Medulla oblongata (tissue), 1 donor: ENCODE data around the gene NDOR1.
"Not testable (repeated sequence)": the region's sequence is repeated elsewhere in the genome, so short reads cannot be mapped to it uniquely, and the experiment has no call there.

Experiments
- DNase-seq: peaks from one replicate; pipeline ENCODE4 v3.0.0-alpha.2; 2015; ENCODE audit errors: extremely low spot score

NDOR1 gene

DNA sequence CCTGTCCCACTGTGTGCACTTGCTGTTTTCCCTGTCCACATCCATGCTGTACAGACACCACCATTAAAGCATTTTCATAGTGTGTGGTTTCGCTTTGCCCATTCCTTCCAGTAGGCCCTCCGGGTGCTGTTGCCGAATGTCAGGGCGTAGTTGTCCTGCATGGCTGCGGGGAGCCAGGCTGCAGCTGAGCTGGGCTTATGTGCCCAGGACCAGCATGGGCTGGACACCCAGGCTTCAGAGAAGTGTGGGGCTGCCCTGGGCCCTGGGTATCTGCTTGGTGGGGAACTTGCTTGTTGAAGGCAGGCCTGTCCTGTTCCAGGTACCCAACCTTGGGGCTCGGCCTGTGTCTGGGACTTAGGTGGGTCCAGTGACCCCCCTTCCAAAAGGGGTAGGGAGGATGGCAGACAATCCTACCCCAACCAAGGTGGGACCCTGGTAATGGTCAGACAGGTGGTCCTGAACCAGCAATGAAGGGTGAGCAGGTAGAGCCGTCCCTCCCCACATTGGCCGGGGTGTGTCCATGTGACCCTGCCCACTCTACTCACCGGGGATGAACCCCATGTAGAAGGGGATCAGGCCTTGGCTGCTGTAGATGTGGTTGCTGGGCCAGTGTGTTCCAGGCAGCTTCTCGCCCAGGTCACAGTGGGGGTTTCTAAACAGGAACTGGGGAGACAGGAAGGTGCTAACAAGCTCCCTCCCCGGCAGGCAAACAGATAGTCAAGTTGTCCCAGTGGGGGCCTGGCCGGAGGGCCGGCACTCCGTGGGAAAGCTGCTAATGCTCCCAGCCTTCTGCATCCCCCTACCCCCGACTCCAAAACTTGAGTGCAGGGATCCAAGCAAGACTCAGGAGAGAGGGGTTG lies 38.4 kb downstream of the NDOR1 start:
- DNase-seq, result no peak

DNA sequence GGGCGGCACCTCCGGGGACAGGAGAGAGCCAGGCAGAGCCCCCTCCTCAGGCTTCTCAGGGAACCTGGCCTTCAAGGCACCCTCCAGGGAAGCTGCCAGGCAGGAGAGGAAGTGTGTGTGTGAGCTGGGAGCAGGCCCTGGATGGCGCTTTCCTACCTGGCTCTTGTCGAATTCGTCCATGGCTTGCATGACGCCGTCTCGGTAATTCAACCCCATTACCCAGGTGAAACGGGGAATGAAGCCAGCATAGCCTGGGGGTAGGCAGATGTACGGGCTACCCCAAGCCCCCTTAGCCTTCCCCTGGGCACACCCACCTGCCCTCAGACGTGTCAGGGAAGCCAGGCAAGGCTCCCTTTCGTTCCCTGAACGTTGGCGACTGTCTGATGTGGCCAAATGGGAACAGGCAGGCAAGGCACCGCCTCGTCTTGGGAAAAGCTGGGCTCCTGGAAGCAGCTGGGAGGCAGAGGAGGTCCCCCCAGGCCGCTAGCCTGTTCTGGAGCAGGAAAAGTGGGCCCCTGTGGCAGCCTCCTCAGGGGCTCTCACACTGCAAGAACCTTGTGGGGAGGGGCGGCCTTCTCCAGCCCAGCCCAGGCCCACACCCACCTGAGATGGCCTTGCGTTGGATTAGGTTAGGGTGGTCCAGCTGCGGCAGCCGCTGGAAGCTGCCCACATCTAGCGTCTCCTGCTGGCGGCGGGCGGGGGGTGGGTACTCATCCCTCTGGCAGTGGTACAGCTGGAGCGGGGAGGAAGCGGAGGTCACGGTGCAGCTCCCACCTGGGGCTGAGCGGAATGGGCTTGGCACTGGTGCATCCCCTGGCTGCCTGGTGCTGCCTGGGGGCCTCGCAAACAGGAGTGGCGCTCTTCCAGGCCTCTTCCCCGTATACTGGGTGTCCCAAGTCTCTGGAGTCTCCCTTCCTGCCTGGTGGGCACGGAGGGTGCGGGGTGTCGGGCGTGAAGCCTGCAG lies 39.3 kb downstream of the NDOR1 start:
- DNase-seq, result no peak

DNA sequence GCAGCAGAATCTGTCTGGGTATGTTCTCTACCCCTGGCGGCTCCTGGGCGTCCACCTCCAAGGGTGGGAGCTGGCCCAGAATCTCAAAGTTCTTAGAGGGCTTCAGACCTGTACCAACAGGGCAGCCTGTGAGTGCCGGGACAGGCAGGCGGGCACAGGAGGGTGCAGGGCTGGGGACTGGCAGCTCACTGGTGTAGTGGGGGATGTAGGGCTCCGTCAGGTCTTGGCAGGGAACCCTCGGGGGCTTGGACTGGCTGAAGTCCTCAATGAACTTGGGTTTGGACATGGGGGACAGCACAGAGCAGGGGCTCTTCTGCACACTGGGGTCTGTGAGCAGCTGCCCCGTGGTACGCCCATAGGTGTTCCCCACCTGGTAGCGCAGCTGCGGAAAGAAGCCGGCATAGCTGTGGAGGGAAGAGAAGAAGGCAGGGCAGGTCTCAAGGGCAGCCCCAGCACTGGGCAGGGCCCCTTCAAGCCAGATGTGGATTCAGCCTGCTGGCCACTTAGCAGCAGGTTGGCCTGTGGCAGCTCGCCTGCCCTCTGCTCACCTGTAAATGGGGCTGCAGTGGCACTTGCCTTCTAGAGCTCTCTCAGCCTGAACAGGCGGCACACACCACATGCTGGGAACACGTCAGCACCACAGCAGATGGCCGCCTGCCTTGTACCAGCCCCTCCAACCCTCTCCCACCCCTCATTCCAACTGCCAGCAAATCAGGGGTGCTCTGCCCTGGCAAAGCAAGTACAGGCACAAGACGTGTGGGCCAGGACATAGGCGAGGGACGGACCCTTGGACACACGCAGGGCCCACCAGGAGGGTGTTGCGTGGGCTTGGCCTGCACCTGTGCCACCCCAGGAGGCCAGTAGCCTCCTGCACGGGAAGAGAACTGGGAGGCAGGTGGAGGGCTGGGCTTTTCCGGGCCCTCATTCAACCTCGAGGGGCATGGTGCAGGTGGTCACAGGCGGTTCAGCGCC lies 40.2 kb downstream of the NDOR1 start:
- no peak for DNase-seq

DNA sequence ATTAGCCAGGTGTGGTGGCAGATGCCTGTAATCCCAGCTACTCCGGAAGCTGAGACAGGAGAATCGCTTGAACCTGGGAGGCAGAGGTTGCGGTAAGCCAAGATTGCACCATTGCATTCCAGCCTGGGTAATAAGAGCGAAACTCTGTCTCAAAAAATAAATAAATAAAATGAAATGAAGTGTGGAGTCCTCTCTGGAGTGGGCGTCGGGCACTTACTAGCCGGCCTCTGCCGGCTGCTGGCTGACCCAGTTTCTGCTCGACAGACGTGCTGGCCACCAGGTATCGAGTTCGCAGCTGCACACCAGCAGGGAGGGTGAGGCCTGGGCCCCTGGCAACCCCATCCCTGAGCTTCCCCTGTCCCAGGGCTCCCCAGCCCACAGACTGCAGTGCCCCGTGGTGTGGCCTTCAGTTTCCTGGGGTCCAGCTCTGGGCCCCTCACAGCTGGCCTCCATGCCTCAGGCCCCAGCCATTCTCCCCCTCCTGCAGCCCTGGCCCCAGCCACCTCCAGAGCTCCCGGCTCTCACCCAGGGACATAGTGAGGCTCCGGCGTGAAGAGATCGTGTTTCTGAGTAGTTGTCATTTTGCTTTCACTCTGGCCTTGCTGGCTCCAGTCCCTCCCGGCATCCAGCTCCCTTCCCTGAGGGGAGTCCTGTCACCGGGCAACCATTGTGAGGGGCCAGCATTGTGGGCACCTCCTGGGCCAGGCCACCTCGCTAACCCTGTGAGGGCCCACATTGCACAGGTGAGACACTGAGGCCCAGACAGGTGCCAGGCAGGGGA lies 41.8 kb downstream of the NDOR1 start:
- DNase-seq, result no peak

DNA sequence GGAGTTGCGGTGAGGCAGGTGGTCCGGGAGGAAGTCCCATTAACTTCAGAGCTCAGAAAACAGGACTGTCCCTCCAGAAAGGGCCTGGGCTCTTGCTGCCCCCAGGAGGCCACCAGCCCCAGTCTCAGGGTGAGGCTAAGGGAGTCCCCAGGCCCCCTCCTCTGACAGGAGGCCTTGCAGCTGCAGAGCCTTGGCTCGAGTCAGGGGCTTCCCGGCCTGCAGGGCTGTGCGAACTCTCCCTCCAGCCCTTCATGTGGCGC lies 42.3 kb downstream of the NDOR1 start:
- DNase-seq, result no peak

DNA sequence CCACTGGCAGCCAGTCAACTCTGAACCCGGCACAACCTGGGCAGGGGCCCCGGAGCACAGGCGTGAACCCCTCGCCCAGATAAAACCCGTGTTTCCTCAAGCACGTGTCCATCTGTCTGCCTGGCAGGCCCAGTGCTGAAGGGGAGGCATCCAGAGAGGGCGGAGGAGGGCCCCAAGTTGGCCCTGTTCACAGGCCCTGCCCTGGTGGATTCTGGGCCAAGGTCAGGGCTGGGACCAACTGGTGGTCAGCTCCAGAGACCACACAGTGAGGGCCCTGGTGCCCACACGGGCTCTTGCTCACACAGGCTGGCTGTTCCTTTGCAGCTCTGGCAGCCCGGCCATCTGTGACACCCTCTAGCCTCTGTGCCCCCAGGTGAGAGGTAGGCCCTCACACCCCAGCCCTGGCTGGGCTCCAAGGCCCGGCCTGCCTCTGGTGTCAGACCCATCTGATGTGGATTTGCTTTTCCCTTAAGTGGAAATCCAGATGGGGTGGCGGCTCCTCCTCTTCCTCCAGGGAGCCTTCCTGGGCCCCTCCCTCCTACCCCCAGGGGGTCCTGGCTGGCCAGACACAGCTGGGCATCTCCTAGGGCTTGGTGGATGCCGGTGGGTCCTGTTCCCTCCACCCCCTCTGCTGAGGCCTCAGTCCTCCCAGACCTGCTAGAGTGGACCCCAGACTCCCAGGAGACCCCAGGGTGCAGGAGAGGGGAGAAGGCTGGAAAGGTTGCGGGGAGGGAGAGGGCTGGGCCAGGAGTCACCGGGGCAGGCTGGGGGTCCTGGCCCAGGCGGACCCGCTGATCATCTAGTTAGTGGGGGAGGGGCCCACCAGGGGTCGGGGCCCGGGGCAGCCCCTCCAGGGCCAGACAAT lies 45.1 kb downstream of the NDOR1 start:
- DNase-seq, result no peak

GRCh38 chr9:137251194-137251461 lies 45.6 kb downstream of the NDOR1 start, which contains the start of gene STPG3:
STPG3 (plus strand) TSS chr9:137251286; CDS start chr9:137251287, 1 bp downstream.
- no peak for DNase-seq

GRCh38 chr9:137251490-137252268 lies 46.2 kb downstream of the NDOR1 start:
- no peak for DNase-seq

DNA sequence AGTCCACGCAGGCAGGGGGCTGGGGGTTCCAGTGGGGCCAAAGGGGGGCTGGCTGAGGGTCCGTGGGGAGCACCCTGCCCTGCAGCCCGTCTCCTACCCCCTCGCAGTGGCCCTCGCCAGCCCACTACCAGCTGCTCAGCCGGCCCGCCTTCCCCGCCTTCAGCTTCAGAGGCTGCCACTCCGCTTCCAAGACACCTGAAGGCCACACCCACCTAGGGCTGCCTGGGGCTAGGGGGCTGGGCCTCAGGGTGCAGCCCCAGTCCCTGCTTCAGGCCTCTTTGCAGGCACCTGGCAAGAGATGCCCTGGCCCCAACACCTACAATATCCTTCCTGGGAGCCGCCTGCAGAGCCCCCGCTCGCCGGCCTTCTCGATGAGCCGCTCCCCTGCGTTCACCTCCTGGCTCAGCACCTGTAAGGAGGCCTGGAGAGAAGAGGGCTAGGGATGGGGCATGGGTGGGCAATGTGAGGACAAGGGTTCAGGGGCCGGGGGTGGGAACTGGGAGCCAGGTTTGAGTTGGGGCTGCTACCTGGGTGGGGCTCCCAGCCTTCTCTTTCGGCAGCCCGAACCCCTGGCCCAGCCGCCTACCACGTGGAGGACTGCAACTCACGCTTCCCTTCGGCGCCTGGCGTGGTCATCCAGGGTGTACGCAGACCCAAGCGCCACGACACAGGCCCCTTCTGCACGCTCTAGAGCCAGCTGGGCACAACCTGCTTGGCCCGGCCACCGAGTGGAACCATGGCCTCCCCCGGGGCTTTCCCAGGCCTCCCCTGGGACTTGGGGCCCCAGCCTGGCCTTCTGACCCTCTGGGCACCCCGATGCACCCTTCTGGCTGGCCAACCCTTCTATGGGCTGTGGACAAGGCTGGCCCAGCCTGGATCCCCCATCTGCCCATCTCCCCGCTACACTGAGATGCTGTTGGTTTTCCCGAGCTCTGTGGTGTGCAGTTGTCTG lies 47.3 kb downstream of the NDOR1 start:
- no peak for DNase-seq

DNA sequence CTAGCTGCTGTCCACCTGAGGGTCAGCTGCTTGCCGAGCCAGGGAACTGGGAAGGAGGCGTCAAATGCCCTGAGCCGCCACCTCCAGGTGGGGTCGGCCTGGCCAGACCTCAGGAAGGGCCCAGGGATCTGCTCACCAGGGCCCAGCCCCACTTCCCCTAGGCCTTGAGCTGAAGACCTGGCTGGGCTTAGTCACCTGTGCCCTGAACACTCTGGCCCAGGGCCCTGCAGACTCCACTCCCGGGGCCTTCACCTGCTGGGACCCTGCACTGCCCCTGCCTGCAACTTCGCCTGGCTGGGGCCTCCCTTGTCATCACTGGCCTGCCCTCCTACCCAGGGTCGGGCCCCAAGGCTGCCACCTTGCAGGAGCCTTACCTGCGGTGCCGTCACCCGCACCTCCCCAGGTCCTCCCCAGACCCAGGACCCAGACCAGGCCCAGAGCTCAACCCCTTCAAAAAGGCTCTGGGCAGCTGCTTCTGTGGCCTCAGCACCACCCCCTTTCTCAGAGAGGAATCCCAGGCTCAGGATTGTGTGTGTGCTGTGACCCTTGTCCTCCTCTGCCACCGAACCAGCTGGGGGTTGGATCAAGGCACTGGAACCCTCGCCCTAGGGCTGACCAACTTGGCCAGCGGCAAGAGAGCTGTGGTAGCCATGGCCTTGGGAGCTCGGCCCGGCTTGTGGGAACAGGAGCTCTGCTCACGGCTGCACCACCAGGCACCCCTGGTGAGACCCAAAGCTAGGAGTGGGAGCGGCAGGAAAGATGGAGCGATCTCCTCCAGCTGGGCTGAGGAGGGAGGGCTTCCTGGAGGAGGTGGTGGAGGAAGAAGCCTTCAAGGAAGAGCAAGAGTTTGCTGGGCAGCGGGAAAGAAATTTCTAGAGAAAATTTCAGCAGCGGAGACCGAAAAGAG lies 48.5 kb downstream of the NDOR1 start:
- no peak for DNase-seq

DNA sequence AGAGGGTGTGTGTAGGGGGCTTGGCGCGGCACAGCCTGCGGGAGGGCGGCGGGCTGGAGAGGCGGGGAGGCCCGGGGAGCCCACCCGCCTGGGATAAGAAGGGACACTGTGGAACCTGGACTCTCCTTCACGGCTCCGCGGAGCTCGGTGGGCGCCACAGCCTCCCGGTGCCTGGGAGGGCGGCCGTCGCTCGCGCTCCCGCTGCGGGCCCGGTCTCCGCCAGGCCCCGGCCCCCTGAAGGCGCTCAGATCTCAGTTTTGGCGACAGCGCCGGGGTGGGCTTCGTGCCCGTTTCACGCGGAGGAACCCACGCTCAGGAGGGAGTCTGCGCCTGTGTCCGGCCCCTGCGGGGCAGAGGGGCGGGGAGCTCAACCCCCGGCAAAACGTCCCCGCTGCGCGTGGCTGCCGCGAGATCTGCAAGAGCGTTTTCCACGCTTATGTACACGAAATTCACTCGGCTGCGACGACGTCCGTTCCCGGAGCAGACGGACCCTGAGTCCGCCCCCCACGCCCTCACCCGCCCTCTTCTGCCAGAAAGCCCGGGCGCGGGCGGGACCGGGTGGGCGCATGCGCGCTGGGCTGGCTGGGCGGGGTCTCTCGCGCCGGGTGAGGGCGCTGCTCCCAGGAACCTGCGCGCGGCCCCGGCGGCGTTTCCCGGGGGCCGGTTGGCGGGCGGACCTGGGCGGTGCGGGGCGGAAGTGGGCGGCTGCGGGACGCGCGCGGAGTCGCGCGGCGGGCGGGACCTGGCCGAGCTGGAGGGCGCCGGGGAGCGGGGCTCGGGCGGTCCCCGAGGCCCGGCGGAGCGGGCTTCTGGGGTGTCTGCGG lies 49.3 kb downstream of the NDOR1 start, which contains the start of gene NELFB:
TSS of gene NELFB (plus strand) at position 704 of the 824 bp plus-strand sequence.
- peak; percentile 91 for DNase-seq

DNA sequence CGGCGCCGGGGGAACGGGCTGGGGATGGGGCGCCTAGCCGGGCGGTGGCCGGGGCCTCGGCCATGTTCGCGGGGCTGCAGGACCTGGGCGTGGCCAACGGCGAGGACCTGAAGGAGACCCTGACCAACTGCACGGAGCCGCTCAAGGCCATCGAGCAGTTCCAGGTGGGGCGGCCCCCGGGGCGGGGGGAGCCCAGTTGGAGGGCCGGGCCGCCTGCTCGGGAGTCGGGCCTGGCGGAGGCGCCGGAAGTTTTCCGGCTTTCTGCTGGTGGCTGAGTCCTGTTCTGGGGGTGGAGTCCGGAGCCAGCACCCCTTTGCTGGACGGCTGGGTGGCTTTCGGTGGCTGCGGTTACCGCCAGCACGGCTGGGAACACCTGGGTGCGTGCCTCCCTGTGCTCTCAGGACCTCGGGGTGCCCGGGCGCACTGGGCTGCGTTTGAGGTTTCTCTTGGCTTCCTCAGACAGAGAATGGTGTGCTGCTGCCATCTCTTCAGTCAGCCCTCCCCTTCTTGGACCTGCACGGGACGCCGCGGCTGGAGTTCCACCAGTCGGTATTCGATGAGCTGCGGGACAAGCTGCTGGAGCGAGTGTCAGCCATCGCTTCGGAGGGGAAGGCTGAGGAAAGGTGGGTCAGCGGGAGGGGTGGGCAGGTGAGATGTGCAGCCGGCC lies 50.1 kb downstream of the NDOR1 start:
- no peak for DNase-seq

DNA sequence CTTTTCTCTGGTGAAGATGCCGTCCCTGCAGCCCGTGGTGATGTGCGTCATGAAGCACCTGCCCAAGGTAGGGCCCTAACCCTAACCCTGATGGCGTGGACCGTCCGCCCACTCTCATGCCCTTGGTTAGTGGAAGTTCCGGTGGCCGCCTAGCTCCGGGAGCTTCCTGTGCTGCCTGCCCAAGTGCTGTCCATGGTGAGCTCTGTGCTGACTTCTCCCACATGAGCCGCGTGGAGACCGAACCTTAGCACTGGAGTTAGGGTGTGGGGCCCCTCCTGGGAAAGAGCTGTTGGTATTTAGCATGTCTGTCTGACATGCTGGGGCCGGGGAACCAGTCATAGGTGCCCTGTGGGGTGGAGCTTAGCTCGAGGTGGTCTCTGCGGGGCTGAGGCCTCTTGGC lies 50.9 kb downstream of the NDOR1 start:
- no peak for DNase-seq

GRCh38 chr9:137256856-137257255 lies 51.4 kb downstream of the NDOR1 start:
- no peak for DNase-seq

DNA sequence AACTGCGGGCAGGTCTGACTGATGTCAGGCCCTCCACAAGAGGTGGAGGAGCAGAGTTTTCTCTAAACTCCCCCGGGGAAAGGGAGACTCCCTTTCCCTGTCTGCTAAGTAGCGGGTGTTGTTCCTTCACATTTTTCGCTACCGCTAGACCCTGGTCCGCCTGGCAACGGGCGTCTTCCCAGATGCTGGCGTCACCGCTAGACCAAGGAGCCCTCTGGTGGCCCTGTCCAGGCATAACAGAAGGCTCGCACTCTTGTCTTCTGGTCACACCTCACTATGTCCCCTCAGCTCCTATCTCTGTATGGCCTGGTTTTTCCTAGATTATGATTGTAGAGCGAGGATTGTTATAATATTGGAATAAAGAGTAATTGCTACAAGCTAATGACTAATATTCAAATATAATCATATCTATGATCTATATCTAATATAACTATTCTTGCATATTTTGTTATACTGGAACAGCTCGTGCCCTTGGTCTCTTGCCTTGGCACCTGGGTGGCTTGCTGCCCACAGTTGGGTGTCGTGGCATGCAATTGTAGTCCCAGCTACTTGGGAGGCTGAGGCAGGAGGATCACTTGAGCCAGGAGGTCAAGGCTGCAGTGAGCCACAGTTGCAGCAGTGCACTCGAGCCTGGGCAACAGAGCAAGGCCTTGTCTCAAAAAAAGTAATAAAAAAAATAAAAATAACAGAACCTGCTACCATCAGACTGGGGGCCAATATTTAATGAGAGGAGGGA lies 56.8 kb downstream of the NDOR1 start:
- not testable (repeated sequence) for DNase-seq
